Omental fat pad (tissue), 4 donors: ENCODE data around the gene UVSSA. TPM values are rescaled to one million over a fixed set of nuclear protein-coding genes. Genes with fewer than 3 reads are reported as not detected.

ENCODE experiments used
- ATAC-seq: fragments of 150-250 bp; one replicate; pipeline ENCODE4 v1.9.1; 2016; ENCODE audit warnings: mild to moderate bottlenecking, moderate library complexity; ENCODE audit not compliant: low FRiP score
- DNase-seq: peaks from one replicate; pipeline ENCODE4 v3.0.0-alpha.2; 2019; ENCODE audit warnings: low spot score
- CTCF ChIP-seq, 3 donors: fragments of 450-650 bp; IDR thresholded peaks; one replicate each; pipeline ENCODE4 v1.5.1; 2016 to 2017; ENCODE audit warnings: antibody characterized with exemption in 3 of 3, mild to moderate bottlenecking in 3 of 3, moderate library complexity in 2 of 3
- total RNA-seq, 4 donors: library from RNA; depleted of rRNA; stranded (reverse); fragments of >200 nt; gene quantifications; one replicate each; pipeline ENCODE4 v1.1.0, GENCODE V29; 2016

UVSSA gene
- total RNA-seq, 4 donors from 2014 or later: 10.2 to 28.2 (median 13.0) TPM

GRCh38 chr4:1305261-1305711 lies 41.7 kb upstream of the UVSSA start:
- no peak for ATAC-seq
- no peak for TF ChIP-seq CTCF (IDR thresholded peaks at IDR 0.05)

GRCh38 chr4:1305781-1306455 lies 41.1 kb upstream of the UVSSA start:
- no peak for DNase-seq
- ATAC-seq: no peak

More at GRCh38 chr4:1305261-1305711, 41.7 kb upstream of the UVSSA start:
- DNase-seq: no peak

GRCh38 chr4:1307951-1308735 lies 38.9 kb upstream of the UVSSA start:
- no peak for ATAC-seq
- no peak for TF ChIP-seq CTCF (IDR thresholded peaks at IDR 0.05)
- no peak for DNase-seq

More at GRCh38 chr4:1305781-1306455, 41.1 kb upstream of the UVSSA start:
- no peak for TF ChIP-seq CTCF (IDR thresholded peaks at IDR 0.05)

GRCh38 chr4:1309261-1310010 lies 37.6 kb upstream of the UVSSA start:
- peak; percentile 99 for ATAC-seq
- TF ChIP-seq CTCF (IDR thresholded peaks at IDR 0.05): no peak
- peak; percentile 63 for DNase-seq

- DNase-seq (no peak), ATAC-seq (no peak)
- no peak for TF ChIP-seq CTCF (IDR thresholded peaks at IDR 0.05)
Measured at GRCh38 chr4:1310031-1310795, 36.8 kb upstream of the UVSSA start.
